CD14-positive monocyte (primary cell): ENCODE results near the gene WFDC5. TPM values are rescaled to one million over a fixed set of nuclear protein-coding genes. Genes with fewer than 3 reads are reported as not detected.
A peak's percentile ranks its signal among the peaks of the same experiment; 100 is the strongest.

ENCODE experiments used
- DNase-seq, 3 donors: peaks; one replicate each; pipeline ENCODE4 v3.0.0-alpha.2; 2011 to 2022
- H2AFZ ChIP-seq: 2 replicates; pipeline ENCODE4 v1.6.0; 2012; ENCODE audit warnings: mild to moderate bottlenecking, low read depth, low read length, inconsistent platforms; ENCODE audit not compliant: insufficient read depth, poor library complexity, severe bottlenecking
- H3K27ac ChIP-seq, 2 donors: 1 replicate in 1 of 2; 2 replicates in 1 of 2; pipeline ENCODE4 v1.5.1; 2012 to 2013; ENCODE audit warnings: low read length in 2 of 2, control low read depth in 1 of 2, inconsistent platforms in 1 of 2, low read depth in 1 of 2, mild to moderate bottlenecking in 1 of 2
- H3K27me3 ChIP-seq, 2 donors: one replicate each; pipeline versions ENCODE4 v1.6.0 to v1.6.1; 2011 to 2013; ENCODE audit warnings: low read length in 2 of 2; ENCODE audit not compliant: control insufficient read depth in 2 of 2, insufficient read depth in 2 of 2
- H3K36me3 ChIP-seq, 2 donors: replicated peaks in 1 of 2; 1 replicate in 1 of 2; 2 replicates in 1 of 2; pipeline versions ENCODE4 v1.5.1 to v1.6.1; 2012 to 2013; ENCODE audit warnings: low read length in 2 of 2, control low read depth in 1 of 2, inconsistent platforms in 1 of 2, mild to moderate bottlenecking in 1 of 2; ENCODE audit not compliant: insufficient read depth in 2 of 2, control insufficient read depth in 1 of 2
- H3K4me1 ChIP-seq, 2 donors: 1 replicate in 1 of 2; 2 replicates in 1 of 2; pipeline versions ENCODE4 v1.5.1 to v1.6.1; 2012 to 2013; ENCODE audit warnings: low read length in 2 of 2, control low read depth in 1 of 2, inconsistent platforms in 1 of 2, mild to moderate bottlenecking in 1 of 2, moderate library complexity in 1 of 2; ENCODE audit not compliant: insufficient read depth in 2 of 2, control insufficient read depth in 1 of 2
- H3K4me2 ChIP-seq: replicated peaks from 2 replicates; pipeline ENCODE3; 2012; ENCODE audit warnings: low read length, moderate library complexity, mild to moderate bottlenecking; ENCODE audit not compliant: poor library complexity, severe bottlenecking; ENCODE audit errors: extremely low read depth
- H3K4me3 ChIP-seq, 3 experiments: fragments of 200-600 bp in 1 of 3; sonication (generic) in 1 of 3; replicated peaks in 1 of 3; 1 replicate in 2 of 3; 2 replicates in 1 of 3; pipeline ENCODE4 v1.5.1; 2011 to 2013; ENCODE audit warnings: low read length in 3 of 3, mild to moderate bottlenecking in 3 of 3, control low read depth in 2 of 3, low read depth in 2 of 3, inconsistent platforms in 1 of 3, moderate library complexity in 1 of 3
- H3K79me2 ChIP-seq: 2 replicates; pipeline ENCODE4 v1.6.0; 2012; ENCODE audit warnings: mild to moderate bottlenecking, control low read depth, inconsistent platforms, low read length, moderate library complexity; ENCODE audit not compliant: insufficient read depth
- H3K9ac ChIP-seq: 2 replicates; pipeline ENCODE4 v1.6.0; 2017; ENCODE audit warnings: low read length, mild to moderate bottlenecking; ENCODE audit not compliant: insufficient read depth, poor library complexity, severe bottlenecking
- H3K9me3 ChIP-seq, 2 donors: replicated peaks in 1 of 2; 1 replicate in 1 of 2; 2 replicates in 1 of 2; pipeline versions ENCODE4 v1.5.1 to v1.6.1; 2012 to 2013; ENCODE audit warnings: low read length in 2 of 2, control low read depth in 1 of 2; ENCODE audit not compliant: control insufficient read depth in 1 of 2, insufficient read depth in 1 of 2
- H4K20me1 ChIP-seq: 2 replicates; pipeline ENCODE4 v1.6.0; 2012; ENCODE audit warnings: mild to moderate bottlenecking, low read length, control low read depth, moderate library complexity; ENCODE audit not compliant: insufficient read depth
- H3K27ac Mint-ChIP-seq, 7 donors: one replicate each; pipeline ENCODE4 v1.8.0; 2020; ENCODE audit warnings: mild to moderate bottlenecking in 7 of 7, mixed read lengths in 7 of 7, moderate library complexity in 6 of 7, inconsistent platforms in 2 of 7
- H3K27me3 Mint-ChIP-seq, 3 donors: one replicate each; pipeline ENCODE4 v1.8.0; 2021 to 2022; ENCODE audit warnings: low read depth in 3 of 3, mild to moderate bottlenecking in 3 of 3, mixed read lengths in 3 of 3, moderate library complexity in 3 of 3, inconsistent platforms in 1 of 3
- H3K36me3 Mint-ChIP-seq, 2 donors: one replicate each; pipeline ENCODE4 v1.8.0; 2020; ENCODE audit warnings: mixed read lengths in 2 of 2, inconsistent platforms in 1 of 2, mild to moderate bottlenecking in 1 of 2
- H3K4me1 Mint-ChIP-seq: one replicate; pipeline ENCODE4 v1.8.0; 2020; ENCODE audit warnings: mild to moderate bottlenecking, mixed read lengths
- H3K4me3 Mint-ChIP-seq, 2 donors: one replicate each; pipeline ENCODE4 v1.8.0; 2020; ENCODE audit warnings: mild to moderate bottlenecking in 2 of 2, mixed read lengths in 2 of 2, moderate library complexity in 1 of 2
- H3K9me3 Mint-ChIP-seq, 7 donors: one replicate each; pipeline ENCODE4 v1.8.0; 2020 to 2022; ENCODE audit warnings: mixed read lengths in 7 of 7, mild to moderate bottlenecking in 6 of 7, moderate library complexity in 6 of 7, inconsistent platforms in 2 of 7
- CTCF ChIP-seq: fragments of 200-600 bp; IDR thresholded peaks from one replicate; pipeline ENCODE4 v1.8.0; 2022; ENCODE audit warnings: antibody characterized with exemption, mild to moderate bottlenecking
- WGBS: methylation state at CpG from one replicate; pipeline ENCODE4 v1.1.5; 2013; ENCODE audit warnings: missing lambda C conversion rate; ENCODE audit not compliant: insufficient coverage; 5-methylcytosine and 5-hydroxymethylcytosine counted together
- intact Hi-C, 2 donors: fragments of 100-400 bp; cut with micrococcal nuclease; formaldehyde crosslinking; loops; one replicate each; pipeline versions ENCODE4 v1.15.0 to v1.15.1; 2023
- polyA plus RNA-seq, 3 donors: library from polyadenylated mRNA; depleted of rRNA in 1 of 3; unstranded in 2 of 3; stranded (reverse) in 1 of 3; fragments of 300-500 nt in 2 of 3; fragments of >200 nt in 1 of 3; fragmentation: Illumina TruSeq in 2 of 3; gene quantifications; 1 replicate in 2 of 3; 2 replicates in 1 of 3; pipeline ENCODE4 v1.2.3, GENCODE V29; 2012 to 2021

Gene WFDC5
- polyA plus RNA-seq, 3 donors, result not detected

- H3K4me1 ChIP-seq, result no peaks in the 10 kb centered on the region
- Mint-ChIP-seq H3K27me3 (no peaks in the 10 kb centered on the region), H3K27ac (no peak overlapping the region), H3K4me1 (peaks cover 6% of the 10 kb centered on the region), H3K36me3 (peaks cover 53 to 75% of the 10 kb centered on the region in 2 donors), H3K4me3 (no peak overlapping the region), H3K9me3 (peaks cover 0 to 2% (median 0%) of the 10 kb centered on the region in 7 donors)
- peaks cover 34% of the 10 kb centered on the region for H4K20me1 ChIP-seq
- H3K27me3 ChIP-seq, result no peaks in the 10 kb centered on the region
- no peaks in the 10 kb centered on the region for H3K79me2 ChIP-seq
- no peak overlapping the region for H3K4me3 ChIP-seq
- no peak overlapping the region for H3K9ac ChIP-seq
- H3K27ac ChIP-seq, result no peak overlapping the region
- 13% methylated on average over 2 of the region's 3 CpGs for WGBS
- no peak for TF ChIP-seq CTCF
- intact Hi-C loops, result no loop called here
- no peak overlapping the region for H3K4me2 ChIP-seq
- DNase-seq, result peak in 2 of 3 donors; percentile 3 to 25
- H3K9me3 ChIP-seq, result no peaks in the 10 kb centered on the region
- H2AFZ ChIP-seq, result no peak overlapping the region
- H3K36me3 ChIP-seq, result peaks cover 6 to 77% of the 10 kb centered on the region in 2 donors
Observed at GRCh38 chr20:45087097-45087790, 27.7 kb downstream of the WFDC5 start.

DNA sequence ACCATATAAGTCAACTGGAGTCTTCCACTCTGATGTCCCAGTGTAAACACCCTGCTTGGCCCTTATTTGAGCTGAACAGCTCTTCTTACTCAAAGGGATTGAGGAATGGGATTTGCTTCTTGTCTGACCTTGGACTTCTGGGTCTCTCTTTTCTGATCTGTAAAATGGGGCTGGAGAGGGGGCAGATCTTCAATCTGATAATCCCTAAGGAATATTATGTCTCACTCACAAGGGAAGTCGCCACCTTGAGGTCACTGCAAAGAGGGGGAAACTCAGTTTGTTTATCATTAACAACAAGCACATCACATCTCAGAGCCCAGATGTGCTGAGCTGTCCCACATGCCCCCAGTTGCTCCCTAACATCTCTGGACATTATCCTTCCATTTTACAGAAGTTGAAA is 29.1 kb downstream of the WFDC5 start:
- no peaks in the 10 kb centered on the region for H3K9me3 ChIP-seq
- no peaks in the 10 kb centered on the region for H3K4me1 ChIP-seq
- peak overlapping the region in 2 of 7 donors; percentile 29 to 66 for H3K27ac Mint-ChIP-seq
- no peak overlapping the region for H3K4me2 ChIP-seq
- H4K20me1 ChIP-seq, result peaks cover 39% of the 10 kb centered on the region
- DNase-seq, result no peak
- H2AFZ ChIP-seq, result no peak overlapping the region
- no peak overlapping the region for H3K9ac ChIP-seq
- H3K27me3 Mint-ChIP-seq, result no peaks in the 10 kb centered on the region
- intact Hi-C loops, result no loop called here
- no peaks in the 10 kb centered on the region for H3K27me3 ChIP-seq
- H3K9me3 Mint-ChIP-seq, result peaks cover 2 to 6% (median 5%) of the 10 kb centered on the region in 7 donors
- peaks cover 19 to 85% of the 10 kb centered on the region in 2 donors for H3K36me3 ChIP-seq
- H3K79me2 ChIP-seq, result no peaks in the 10 kb centered on the region
- TF ChIP-seq CTCF, result no peak
- H3K36me3 Mint-ChIP-seq, result peaks cover 57 to 85% of the 10 kb centered on the region in 2 donors
- peaks cover 6% of the 10 kb centered on the region for H3K4me1 Mint-ChIP-seq
- no peak overlapping the region for H3K4me3 Mint-ChIP-seq
- no peak overlapping the region for H3K27ac ChIP-seq
- no peak overlapping the region for H3K4me3 ChIP-seq
- no CpG with 5 or more reads among the region's 1 CpG for WGBS
